A204.1 (cell line): Measurements from ENCODE around the gene ANAPC2.

ENCODE experiments used
- FAIRE-seq: peaks from 2 replicates; lab custom pipeline; 2012; peaks lifted over from hg19 to GRCh38; lab: Jason Lieb, UNC

Gene ANAPC2, protein sequence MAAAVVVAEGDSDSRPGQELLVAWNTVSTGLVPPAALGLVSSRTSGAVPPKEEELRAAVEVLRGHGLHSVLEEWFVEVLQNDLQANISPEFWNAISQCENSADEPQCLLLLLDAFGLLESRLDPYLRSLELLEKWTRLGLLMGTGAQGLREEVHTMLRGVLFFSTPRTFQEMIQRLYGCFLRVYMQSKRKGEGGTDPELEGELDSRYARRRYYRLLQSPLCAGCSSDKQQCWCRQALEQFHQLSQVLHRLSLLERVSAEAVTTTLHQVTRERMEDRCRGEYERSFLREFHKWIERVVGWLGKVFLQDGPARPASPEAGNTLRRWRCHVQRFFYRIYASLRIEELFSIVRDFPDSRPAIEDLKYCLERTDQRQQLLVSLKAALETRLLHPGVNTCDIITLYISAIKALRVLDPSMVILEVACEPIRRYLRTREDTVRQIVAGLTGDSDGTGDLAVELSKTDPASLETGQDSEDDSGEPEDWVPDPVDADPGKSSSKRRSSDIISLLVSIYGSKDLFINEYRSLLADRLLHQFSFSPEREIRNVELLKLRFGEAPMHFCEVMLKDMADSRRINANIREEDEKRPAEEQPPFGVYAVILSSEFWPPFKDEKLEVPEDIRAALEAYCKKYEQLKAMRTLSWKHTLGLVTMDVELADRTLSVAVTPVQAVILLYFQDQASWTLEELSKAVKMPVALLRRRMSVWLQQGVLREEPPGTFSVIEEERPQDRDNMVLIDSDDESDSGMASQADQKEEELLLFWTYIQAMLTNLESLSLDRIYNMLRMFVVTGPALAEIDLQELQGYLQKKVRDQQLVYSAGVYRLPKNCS

GRCh38 chr9:137188490-137189296 is at the start of gene ANAPC2, which contains the start of gene SSNA1:
Gene ANAPC2 (minus strand): TSS chr9:137188560. CDS start chr9:137188532, 28 bp downstream.
Gene SSNA1 (plus strand): TSS chr9:137188676. CDS start chr9:137188727, 51 bp downstream.
- no peak for FAIRE-seq

DNA sequence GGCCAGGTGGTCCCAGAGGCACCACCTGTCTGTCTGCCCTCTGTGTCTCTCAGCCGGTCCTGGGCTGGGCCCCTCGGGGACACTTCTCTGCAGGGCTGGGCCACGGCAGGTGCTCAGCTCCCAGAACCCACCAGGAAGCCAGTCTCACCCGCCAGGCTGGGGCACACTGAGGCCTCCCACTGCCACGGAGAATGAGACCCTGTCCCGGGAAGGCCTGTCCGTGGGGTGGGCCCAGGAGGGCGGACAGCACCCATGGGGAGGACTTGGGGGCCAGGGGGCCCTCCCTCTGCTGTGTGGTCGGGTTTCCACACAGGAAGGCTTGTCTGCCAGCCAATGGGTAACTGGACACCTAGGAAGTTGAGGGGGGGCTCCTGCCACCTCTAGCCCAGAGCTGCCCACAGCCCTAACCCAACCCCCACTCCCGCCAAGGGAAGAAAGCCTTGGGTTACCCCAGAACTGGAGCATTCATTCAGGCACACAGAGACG is 48.6 kb upstream of the ANAPC2 start:
- no peak for FAIRE-seq

- no peak for FAIRE-seq
Measured at GRCh38 chr9:137236238-137236935, 48.0 kb upstream of the ANAPC2 start.

DNA sequence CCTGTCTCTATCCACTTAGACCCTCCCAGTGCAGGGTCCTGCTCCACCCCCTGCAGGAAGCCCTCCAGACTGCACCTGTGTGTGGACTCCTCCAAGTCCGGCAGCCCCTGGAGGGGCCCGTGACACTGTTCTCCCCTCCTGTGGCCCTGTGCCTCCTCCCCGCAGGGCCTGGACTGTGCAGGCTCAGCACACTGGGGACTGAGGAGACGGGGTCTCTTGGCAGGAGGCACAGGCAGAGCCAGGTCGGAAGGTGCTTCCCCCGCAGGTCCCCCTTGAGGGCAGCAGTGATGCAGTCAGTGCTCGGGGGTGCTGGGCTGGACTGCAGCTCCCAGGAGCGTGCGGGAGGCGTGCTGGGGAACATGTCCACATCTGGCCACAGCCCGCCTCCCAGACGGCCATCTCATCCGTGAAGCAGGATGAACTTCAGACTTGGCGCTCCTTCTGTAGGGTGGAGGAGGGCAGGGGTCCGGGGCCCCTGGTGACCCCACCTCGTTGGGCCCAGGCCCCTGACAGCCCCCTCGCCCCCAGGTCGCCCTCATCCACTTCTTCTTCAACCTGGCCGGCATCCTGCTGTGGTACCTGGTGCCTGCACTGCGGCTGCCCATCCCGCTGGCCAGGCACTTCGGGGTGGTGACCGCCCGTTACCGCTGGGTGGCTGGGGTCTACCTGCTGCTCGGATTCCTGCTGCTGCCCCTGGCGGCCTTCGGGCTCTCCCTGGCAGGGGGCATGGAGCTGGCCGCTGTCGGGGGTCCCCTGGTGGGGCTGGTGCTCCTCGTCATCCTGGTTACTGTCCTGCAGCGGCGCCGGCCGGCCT is 47.3 kb upstream of the ANAPC2 start:
- no peak for FAIRE-seq

DNA sequence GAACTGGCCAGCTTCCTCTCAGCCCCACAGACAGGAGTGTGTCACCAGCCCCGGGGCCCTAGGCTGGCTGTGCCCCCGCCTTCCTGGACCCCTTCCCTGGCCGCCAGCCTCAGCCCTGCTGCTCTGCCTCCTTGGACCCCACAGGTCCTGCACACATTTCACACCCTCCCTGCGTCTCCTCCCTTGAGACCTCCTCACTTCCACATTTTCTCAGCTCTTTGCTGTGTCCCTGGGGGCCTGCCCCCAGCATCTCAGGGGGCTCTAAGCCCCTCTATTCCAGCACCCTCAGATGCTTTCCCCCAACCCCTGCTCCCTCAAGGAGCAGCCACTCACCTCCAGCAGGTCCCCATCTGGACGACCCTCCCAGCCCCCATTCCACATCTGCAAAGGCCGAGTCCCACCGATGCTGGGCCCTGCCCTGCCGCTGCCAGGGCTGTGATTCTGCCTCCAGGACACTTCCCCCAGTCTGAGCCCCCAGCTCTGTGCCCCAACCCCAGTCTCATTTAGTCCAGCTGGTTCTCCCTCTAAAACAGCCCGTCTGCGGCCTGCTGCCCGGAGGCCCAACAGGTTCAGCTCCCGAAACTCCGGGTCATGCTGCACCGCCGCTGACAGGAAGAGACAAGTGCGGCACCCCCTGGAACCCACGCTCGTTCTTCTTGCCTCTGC is 46.5 kb upstream of the ANAPC2 start:
- no peak for FAIRE-seq

DNA sequence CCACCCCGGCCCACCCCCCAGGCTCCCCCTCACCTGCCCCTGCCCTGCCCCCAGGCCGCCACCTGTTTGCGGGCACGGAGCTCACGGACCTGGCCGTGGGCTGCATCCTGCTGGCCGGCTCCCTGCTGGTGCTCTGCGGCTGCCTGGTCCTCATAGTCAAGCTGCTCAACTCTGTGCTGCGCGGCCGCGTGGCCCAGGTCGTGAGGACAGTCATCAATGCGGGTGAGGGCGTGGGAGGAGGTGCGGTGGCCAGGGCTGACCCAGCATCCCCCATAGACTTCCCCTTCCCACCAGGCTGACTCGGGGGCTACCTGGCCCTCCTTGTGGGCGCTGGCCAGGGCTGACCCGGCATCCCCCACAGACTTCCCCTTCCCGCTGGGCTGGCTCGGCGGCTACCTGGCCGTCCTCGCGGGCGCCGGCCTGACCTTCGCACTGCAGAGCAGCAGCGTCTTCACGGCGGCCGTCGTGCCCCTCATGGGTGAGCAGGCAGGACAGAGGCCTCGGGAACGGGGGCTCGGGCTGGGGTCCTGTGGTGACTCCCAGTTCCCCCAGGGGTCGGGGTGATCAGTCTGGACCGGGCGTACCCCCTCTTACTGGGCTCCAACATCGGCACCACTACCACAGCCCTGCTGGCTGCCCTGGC is 45.8 kb upstream of the ANAPC2 start:
- FAIRE-seq = no peak

DNA sequence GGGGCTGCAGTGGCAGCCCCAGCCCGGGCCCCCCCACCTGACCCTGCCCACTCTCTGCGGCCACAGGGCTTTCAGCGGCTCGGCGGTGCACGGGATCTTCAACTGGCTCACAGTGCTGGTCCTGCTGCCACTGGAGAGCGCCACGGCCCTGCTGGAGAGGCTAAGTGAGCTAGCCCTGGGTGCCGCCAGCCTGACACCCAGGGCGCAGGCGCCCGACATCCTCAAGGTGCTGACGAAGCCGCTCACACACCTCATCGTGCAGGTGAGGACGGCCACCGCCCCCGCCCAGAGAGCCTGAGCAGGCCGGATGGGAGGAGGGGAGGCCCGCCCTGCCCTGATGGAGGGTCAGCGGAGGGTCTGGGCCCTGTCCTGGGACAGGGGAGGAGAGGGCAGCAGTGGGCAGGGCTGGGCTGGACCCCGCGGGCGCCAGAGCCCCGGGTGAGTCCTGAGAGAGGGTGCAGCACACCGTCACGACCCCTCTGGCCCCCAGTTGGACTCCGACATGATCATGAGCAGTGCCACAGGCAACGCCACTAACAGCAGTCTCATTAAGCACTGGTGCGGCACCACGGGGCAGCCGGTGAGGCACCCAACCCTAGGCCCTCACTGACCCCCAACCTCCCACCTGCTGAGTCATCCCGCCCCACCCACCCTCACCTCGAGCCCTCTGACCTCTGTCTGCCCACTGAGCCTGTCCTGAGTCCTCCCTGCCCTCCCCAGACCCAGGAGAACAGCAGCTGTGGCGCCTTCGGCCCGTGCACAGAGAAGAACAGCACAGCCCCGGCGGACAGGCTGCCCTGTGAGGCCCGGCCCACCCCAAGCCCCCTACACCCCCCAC is 45.0 kb upstream of the ANAPC2 start:
- FAIRE-seq = no peak

- FAIRE-seq = no peak
Measured at GRCh38 chr9:137232510-137232909, 44.1 kb upstream of the ANAPC2 start.

DNA sequence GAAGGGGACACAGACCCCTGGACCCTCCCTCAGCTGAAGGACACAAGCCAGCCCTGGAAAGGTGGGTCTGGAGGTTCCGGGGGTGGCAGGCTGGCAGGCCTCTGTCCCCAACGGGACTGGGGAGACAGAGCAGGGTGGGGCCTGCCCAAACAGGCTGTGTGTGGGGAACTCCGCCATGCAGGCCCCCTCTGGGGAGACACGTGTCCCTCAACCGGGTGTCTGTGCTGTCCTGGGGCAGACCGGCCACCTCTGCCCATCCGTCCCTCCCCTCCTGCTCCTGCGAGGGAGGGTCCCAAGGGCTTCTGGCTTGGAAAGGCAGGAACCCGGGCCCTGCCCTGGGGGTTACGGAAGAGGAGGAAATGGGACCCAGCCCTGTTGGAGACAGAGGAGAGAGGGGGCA is 43.7 kb upstream of the ANAPC2 start:
- no peak for FAIRE-seq

GRCh38 chr9:137231372-137232039 is 43.1 kb upstream of the ANAPC2 start:
- no peak for FAIRE-seq

GRCh38 chr9:137230705-137231371 is 42.5 kb upstream of the ANAPC2 start, which contains the start of gene SLC34A3:
Gene SLC34A3 (plus strand): TSS chr9:137230901. CDS start chr9:137231703, 802 bp downstream.
- no peak for FAIRE-seq

GRCh38 chr9:137229903-137230704 is 41.7 kb upstream of the ANAPC2 start:
- FAIRE-seq = no peak

DNA sequence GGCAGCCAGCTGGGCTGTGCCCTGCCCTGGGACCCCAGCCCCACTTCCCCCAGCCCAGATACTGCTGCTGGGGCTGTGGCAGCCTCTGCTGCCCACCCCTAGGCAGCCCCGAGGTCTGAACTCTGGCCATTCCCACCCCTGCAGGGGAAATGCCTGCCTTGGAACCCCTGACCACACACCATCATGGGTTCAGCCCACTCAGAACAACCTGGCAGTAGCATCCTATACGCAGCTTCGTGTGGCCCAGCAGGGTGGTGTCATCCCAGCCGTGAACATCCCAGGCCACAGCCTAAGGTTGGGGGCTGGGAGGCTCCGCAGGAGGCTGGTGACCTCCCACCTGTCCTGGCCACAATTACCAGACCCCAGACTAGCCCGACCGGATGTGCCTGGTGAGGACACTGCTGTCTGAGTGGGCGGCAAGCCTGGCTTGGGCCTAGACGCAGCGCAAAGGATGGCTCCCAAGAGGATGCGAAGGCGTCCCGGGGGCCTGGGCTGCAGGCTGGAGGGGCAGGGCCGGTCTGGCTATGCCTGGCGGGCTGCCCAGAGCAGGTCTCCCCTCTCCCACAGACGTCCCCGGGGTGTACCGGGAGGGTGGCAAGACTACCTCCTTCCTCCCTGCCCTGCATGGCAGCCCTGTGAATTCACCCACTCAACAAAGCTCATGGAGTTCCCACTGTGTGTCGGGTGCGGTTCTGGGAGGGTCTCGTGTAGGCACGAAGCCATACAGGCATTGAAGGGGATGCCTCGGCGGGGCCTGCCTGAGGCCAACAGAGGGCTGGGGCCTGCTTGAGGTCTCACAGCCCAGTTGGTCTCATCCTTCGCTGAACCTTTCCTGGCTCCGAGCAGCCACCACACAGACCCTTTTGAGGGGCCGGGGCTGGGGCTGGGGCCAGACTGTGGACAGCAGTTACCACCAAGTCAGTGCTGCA is 40.9 kb upstream of the ANAPC2 start:
- FAIRE-seq = no peak

- no peak for FAIRE-seq
Measured at GRCh38 chr9:137228506-137228967, 40.2 kb upstream of the ANAPC2 start.

DNA sequence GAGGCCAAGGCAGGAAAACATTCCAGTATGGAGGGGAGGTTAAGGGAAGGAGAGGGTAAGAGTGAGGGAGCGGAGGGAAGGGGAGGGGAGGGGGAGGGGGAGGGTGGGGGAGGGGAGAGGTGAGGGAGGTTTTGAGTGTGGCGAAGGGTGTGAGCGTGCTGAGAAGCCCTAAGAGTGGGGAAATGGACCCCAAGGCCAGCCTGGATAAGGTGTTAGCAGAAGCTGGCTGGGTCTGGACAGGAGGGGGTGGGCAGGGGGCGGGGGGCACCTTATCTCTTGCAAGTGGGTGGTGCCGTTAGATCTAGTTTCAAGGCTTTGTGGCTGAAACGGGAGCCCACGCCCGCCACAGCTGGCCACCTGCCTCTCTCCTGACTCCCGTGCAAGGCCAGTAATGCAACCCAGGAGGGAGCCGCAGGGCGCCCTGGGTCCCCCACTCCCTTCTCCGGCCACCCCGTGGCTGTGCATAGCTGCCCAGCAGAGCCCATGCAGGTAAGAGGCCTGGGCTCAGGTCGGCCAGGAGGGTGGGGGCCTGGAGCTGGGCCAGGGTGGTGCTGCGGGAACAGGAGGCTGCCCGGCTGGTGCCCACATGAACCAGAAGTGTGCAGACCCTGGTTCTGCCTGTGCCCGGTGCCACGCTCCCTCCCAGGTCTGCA is 39.6 kb upstream of the ANAPC2 start:
- FAIRE-seq = no peak
